Measurements from ENCODE around the gene NSD2.

The NSD2 gene

DNA sequence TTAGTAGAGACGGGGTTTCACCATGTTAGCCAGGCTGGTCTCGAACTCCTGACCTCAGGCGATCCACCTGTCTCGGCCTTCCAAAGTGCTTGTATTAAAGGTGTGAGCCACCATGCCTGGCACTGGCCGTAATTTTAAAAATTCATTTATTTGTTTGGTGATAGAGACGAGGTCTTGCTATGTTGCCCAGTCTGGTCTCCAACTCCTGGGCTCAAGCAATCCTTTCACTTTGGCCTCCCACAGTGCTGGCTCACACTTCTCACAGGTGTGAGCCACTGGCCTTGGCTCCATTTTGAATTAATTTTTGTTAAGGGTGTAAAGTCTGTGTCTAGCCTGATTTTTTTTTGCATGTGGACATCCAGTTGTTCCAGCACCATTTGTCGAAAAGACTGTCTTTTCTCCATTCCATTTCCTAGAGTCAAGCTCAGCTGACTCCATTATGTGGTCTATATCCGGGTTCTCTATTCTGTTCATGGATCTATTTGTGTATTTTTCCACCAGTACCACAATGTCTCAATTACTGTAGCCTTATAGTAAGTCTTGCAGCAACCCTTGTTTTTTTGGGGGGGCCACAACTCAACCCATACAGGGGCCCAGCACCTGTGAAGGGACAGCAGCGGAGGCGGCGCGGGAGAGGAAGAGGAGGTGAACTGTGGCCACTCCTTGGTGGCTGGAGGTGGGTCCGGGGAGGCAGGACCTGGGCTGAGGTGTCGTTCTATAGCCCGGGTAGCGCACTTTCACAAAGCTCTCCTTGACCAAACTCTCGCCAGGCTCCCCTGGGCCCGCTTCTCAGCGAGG is 1.5 kb upstream of the NSD2 start:
- peak overlapping the region; percentile 52 for H2AFZ ChIP-seq (ENCODE audit: low read depth, low read length, severe bottlenecking)
- H4K20me1 ChIP-seq (ENCODE audit: low read depth, low read length) = 0 out of 2 replicates have a peak, but pooled peaks cover 3% of the 10 kb centered on the region
- H3K27me3 ChIP-seq (ENCODE audit: low read length) = no peaks in the 10 kb centered on the region
- peaks cover 9% of the 10 kb centered on the region; the same call in 1 of the 2 replicates for H3F3A ChIP-seq (ENCODE audit: insufficient read depth)
- H3K4me2 ChIP-seq (ENCODE audit: low read depth, low read length, poor library complexity, severe bottlenecking) = peak overlapping the region; percentile 92
- no peaks in the 10 kb centered on the region for H3K9me2 ChIP-seq (replicated peaks; ENCODE audit: insufficient read depth, low read length)
- no peaks in the 10 kb centered on the region for H3K36me3 ChIP-seq (ENCODE audit: low read length)
- peaks cover 32% of the 10 kb centered on the region for H3K79me2 ChIP-seq (ENCODE audit: insufficient read depth, low read length)
- H3K9ac ChIP-seq (ENCODE audit: low read length) = peak overlapping the region; percentile 99
- H3K27ac ChIP-seq (ENCODE audit: low read depth, low read length) = peak overlapping the region; percentile 96
- TF ChIP-seq EZH2phosphoT487 (conservative IDR thresholded peaks at IDR 0.05; ENCODE audit: low read length) (no peak), CTCF (IDR thresholded peaks at IDR 0.05; ENCODE audit: insufficient read depth, low read length, poor library complexity, severe bottlenecking) (no peak)
- H3K9me3 ChIP-seq (ENCODE audit: insufficient read depth, low read length) = no peaks in the 10 kb centered on the region
- H3K4me3 ChIP-seq (ENCODE audit: insufficient read depth, low read length, poor library complexity, severe bottlenecking) = peak overlapping the region; percentile 78

GRCh38 chr4:1870328-1870577 is 940 bp upstream of the NSD2 start:
- H4K20me1 ChIP-seq (ENCODE audit: low read depth, low read length) = 0 out of 2 replicates have a peak, but pooled peaks cover 3% of the 10 kb centered on the region
- H3K9ac ChIP-seq (ENCODE audit: low read length) = peak overlapping the region; percentile 99
- H3F3A ChIP-seq (ENCODE audit: insufficient read depth) = peaks cover 9% of the 10 kb centered on the region; the same call in 1 of the 2 replicates
- H3K9me2 ChIP-seq (replicated peaks; ENCODE audit: insufficient read depth, low read length) = no peaks in the 10 kb centered on the region
- no peaks in the 10 kb centered on the region for H3K9me3 ChIP-seq (ENCODE audit: insufficient read depth, low read length)
- peak overlapping the region; percentile 78 for H3K4me3 ChIP-seq (ENCODE audit: insufficient read depth, low read length, poor library complexity, severe bottlenecking)
- H3K36me3 ChIP-seq (ENCODE audit: low read length) = no peaks in the 10 kb centered on the region
- TF ChIP-seq CTCF (IDR thresholded peaks at IDR 0.05; ENCODE audit: insufficient read depth, low read length, poor library complexity, severe bottlenecking) (no peak), EZH2phosphoT487 (conservative IDR thresholded peaks at IDR 0.05; ENCODE audit: low read length) (no peak)
- H3K4me2 ChIP-seq (ENCODE audit: low read depth, low read length, poor library complexity, severe bottlenecking) = peak overlapping the region; percentile 92
- no peaks in the 10 kb centered on the region for H3K27me3 ChIP-seq (ENCODE audit: low read length)
- H2AFZ ChIP-seq (ENCODE audit: low read depth, low read length, severe bottlenecking) = peak overlapping the region; percentile 52
- H3K79me2 ChIP-seq (ENCODE audit: insufficient read depth, low read length) = peaks cover 38% of the 10 kb centered on the region
- peak overlapping the region; percentile 96 for H3K27ac ChIP-seq (ENCODE audit: low read depth, low read length)

GRCh38 chr4:1871471-1872021 is 353 bp downstream of the NSD2 start:
- no peaks in the 10 kb centered on the region for H3K9me2 ChIP-seq (replicated peaks; ENCODE audit: insufficient read depth, low read length)
- no peaks in the 10 kb centered on the region for H3K27me3 ChIP-seq (ENCODE audit: low read length)
- peak overlapping the region; percentile 73 for H3K4me2 ChIP-seq (ENCODE audit: low read depth, low read length, poor library complexity, severe bottlenecking)
- H3K36me3 ChIP-seq (ENCODE audit: low read length) = no peaks in the 10 kb centered on the region
- TF ChIP-seq EZH2phosphoT487 (conservative IDR thresholded peaks at IDR 0.05; ENCODE audit: low read length) (no peak), CTCF (IDR thresholded peaks at IDR 0.05; ENCODE audit: insufficient read depth, low read length, poor library complexity, severe bottlenecking) (no peak)
- no peak overlapping the region for H2AFZ ChIP-seq (ENCODE audit: low read depth, low read length, severe bottlenecking)
- H3F3A ChIP-seq (ENCODE audit: insufficient read depth) = peaks cover 9% of the 10 kb centered on the region; the same call in 1 of the 2 replicates
- H3K27ac ChIP-seq (ENCODE audit: low read depth, low read length) = peak overlapping the region; percentile 94
- H4K20me1 ChIP-seq (ENCODE audit: low read depth, low read length) = peaks cover 7% of the 10 kb centered on the region; the same call in 1 of the 2 replicates
- no peaks in the 10 kb centered on the region for H3K9me3 ChIP-seq (ENCODE audit: insufficient read depth, low read length)
- H3K9ac ChIP-seq (ENCODE audit: low read length) = peak overlapping the region; percentile 100
- H3K79me2 ChIP-seq (ENCODE audit: insufficient read depth, low read length) = peaks cover 50% of the 10 kb centered on the region
- H3K4me3 ChIP-seq (ENCODE audit: insufficient read depth, low read length, poor library complexity, severe bottlenecking) = peak overlapping the region; percentile 99

All from SU-DHL-6 (cell line).